WERI-Rb-1 (cell line): ENCODE measurements around the gene SAMD5.

Experiments used
- DNase-seq: peaks from one replicate; pipeline ENCODE4 v3.0.0-alpha.2; 2020
- H3K27ac ChIP-seq: fragments of 250-450 bp; sonication (Bioruptor Pico); 2 replicates; pipeline ENCODE4 v1.5.1; 2020; ENCODE audit warnings: mild to moderate bottlenecking, moderate library complexity
- H3K27me3 ChIP-seq: fragments of 250-450 bp; sonication (Bioruptor Pico); 2 replicates; pipeline ENCODE4 v1.5.1; 2021; ENCODE audit warnings: mild to moderate bottlenecking, low read depth, moderate library complexity; ENCODE audit not compliant: insufficient read depth, severe bottlenecking
- H3K36me3 ChIP-seq: fragments of 250-450 bp; sonication (Bioruptor Pico); 2 replicates; pipeline ENCODE4 v1.5.1; 2020; ENCODE audit warnings: mild to moderate bottlenecking, moderate library complexity
- H3K4me3 ChIP-seq: 2 replicates; pipeline ENCODE4 v1.5.1; 2011; ENCODE audit warnings: low read depth, mild to moderate bottlenecking, control low read depth, low read length
- H3K9me3 ChIP-seq: fragments of 250-450 bp; sonication (Bioruptor Pico); 2 replicates; pipeline ENCODE4 v1.5.1; 2021; ENCODE audit warnings: mild to moderate bottlenecking, moderate library complexity; ENCODE audit not compliant: severe bottlenecking
- TF ChIP-seq, protein P1 (sequence below): IDR thresholded peaks from 2 replicates; pipeline ENCODE4 v1.5.1; 2011; ENCODE audit warnings: low read depth, mild to moderate bottlenecking, control low read depth, inconsistent platforms, low read length

SAMD5 gene

GRCh38 chr6:147617366-147617765, 108.9 kb downstream of the SAMD5 start:
- H3K4me3 ChIP-seq: no peak overlapping the region
- TF ChIP-seq, protein P1, sequence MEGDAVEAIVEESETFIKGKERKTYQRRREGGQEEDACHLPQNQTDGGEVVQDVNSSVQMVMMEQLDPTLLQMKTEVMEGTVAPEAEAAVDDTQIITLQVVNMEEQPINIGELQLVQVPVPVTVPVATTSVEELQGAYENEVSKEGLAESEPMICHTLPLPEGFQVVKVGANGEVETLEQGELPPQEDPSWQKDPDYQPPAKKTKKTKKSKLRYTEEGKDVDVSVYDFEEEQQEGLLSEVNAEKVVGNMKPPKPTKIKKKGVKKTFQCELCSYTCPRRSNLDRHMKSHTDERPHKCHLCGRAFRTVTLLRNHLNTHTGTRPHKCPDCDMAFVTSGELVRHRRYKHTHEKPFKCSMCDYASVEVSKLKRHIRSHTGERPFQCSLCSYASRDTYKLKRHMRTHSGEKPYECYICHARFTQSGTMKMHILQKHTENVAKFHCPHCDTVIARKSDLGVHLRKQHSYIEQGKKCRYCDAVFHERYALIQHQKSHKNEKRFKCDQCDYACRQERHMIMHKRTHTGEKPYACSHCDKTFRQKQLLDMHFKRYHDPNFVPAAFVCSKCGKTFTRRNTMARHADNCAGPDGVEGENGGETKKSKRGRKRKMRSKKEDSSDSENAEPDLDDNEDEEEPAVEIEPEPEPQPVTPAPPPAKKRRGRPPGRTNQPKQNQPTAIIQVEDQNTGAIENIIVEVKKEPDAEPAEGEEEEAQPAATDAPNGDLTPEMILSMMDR: no peak

DNA sequence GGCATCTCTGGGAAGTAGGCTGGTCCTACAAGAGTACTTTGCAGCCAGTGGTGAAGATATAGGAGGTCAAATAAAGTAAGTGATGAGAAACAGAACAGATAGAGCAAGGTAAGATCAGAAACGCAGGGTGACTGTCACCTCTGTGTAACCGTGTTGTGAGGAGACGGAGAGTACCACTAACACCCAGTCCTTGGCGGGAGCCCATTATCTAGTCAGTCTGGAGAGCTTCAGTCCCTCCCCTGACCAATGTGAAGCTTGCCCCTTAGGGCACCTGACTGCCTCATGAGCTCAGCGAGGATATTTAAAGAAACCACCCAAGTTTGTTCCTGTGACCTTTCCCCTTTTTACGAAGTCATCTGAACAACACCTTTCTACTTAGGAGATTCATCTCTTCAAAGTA, 110.0 kb downstream of the SAMD5 start:
- DNase-seq: no peak
- H3K27me3 ChIP-seq: no peaks in the 10 kb centered on the region
- H3K4me3 ChIP-seq: no peak overlapping the region
- H3K9me3 ChIP-seq: no peaks in the 10 kb centered on the region
- TF ChIP-seq, protein P1: no peak
- H3K36me3 ChIP-seq: no peaks in the 10 kb centered on the region
- no peak overlapping the region for H3K27ac ChIP-seq

More at GRCh38 chr6:147617366-147617765, 108.9 kb downstream of the SAMD5 start:
- Histone ChIP-seq H3K9me3 (no peaks in the 10 kb centered on the region), H3K36me3 (no peaks in the 10 kb centered on the region), H3K27me3 (no peaks in the 10 kb centered on the region), H3K27ac (no peak overlapping the region)
- DNase-seq: no peak

- Histone ChIP-seq H3K27me3 (no peaks in the 10 kb centered on the region), H3K4me3 (no peak overlapping the region), H3K36me3 (no peaks in the 10 kb centered on the region), H3K27ac (no peak overlapping the region), H3K9me3 (no peaks in the 10 kb centered on the region)
- TF ChIP-seq, protein P1: no peak
- no peak for DNase-seq
Observed at GRCh38 chr6:147618927-147619326, 110.4 kb downstream of the SAMD5 start.
